HEK293T (cell line): ENCODE measurements around the gene PLXNA2.

Experiments
- CTCF ChIA-PET: fragments of 350-600 bp; formaldehyde crosslinking; extraction: SDS; loops from one replicate; lab custom pipeline; 2021; ENCODE audit warnings: antibody characterized with exemption, inconsistent platforms; lab: Yijun Ruan, JAX
- POLR2A ChIA-PET: fragments of 350-600 bp; formaldehyde crosslinking; extraction: SDS; loops from one replicate; lab custom pipeline; 2020; ENCODE audit warnings: antibody characterized with exemption, inconsistent platforms; lab: Yijun Ruan, JAX
- DNase-seq: peaks from one replicate; pipeline ENCODE4 v3.0.0; 2012; ENCODE audit warnings: mixed read lengths; ENCODE audit errors: extremely low spot score
- ARNT ChIP-seq: fragments of 450-650 bp; IDR thresholded peaks from 2 replicates; pipeline ENCODE4 v1.6.1; 2017; ENCODE audit warnings: mild to moderate bottlenecking
- BHLHE40 ChIP-seq: fragments of 450-650 bp; IDR thresholded peaks from 2 replicates; pipeline ENCODE4 v1.6.1; 2016; ENCODE audit warnings: mild to moderate bottlenecking, moderate library complexity, borderline replicate concordance
- CTBP1 ChIP-seq: fragments of 450-650 bp; IDR thresholded peaks from 2 replicates; pipeline ENCODE4 v1.6.1; 2016; ENCODE audit warnings: borderline replicate concordance
- ELF4 ChIP-seq: fragments of 450-650 bp; IDR thresholded peaks from 2 replicates; pipeline ENCODE4 v1.6.1; 2017; ENCODE audit warnings: antibody characterized with exemption
- FOXA1 ChIP-seq: fragments of 450-650 bp; IDR thresholded peaks from 2 replicates; pipeline ENCODE4 v1.6.1; 2016; ENCODE audit warnings: mild to moderate bottlenecking
- FOXK2 ChIP-seq: fragments of 450-650 bp; IDR thresholded peaks from 2 replicates; pipeline ENCODE4 v1.6.1; 2016; ENCODE audit warnings: mild to moderate bottlenecking
- FOXM1 ChIP-seq: fragments of 450-650 bp; IDR thresholded peaks from 2 replicates; pipeline ENCODE4 v1.6.1; 2017; ENCODE audit warnings: mild to moderate bottlenecking, borderline replicate concordance
- HDGF ChIP-seq: fragments of 450-650 bp; IDR thresholded peaks from 2 replicates; pipeline ENCODE4 v1.6.1; 2017; ENCODE audit warnings: antibody characterized with exemption, borderline replicate concordance
- L3MBTL2 ChIP-seq: fragments of 450-650 bp; conservative IDR thresholded peaks from 2 replicates; pipeline ENCODE4 v1.6.1; 2016; ENCODE audit warnings: mild to moderate bottlenecking
- LEF1 ChIP-seq: fragments of 450-650 bp; IDR thresholded peaks from 2 replicates; pipeline ENCODE4 v1.6.1; 2017; ENCODE audit warnings: mild to moderate bottlenecking, borderline replicate concordance
- NFRKB ChIP-seq: fragments of 450-650 bp; IDR thresholded peaks from 2 replicates; pipeline ENCODE4 v1.6.1; 2016; ENCODE audit warnings: mild to moderate bottlenecking, moderate library complexity
- PKNOX1 ChIP-seq: fragments of 450-650 bp; IDR thresholded peaks from 2 replicates; pipeline ENCODE4 v1.6.1; 2016
- SP1 ChIP-seq: fragments of 450-650 bp; IDR thresholded peaks from 2 replicates; pipeline ENCODE4 v1.6.1; 2017
- SUZ12 ChIP-seq: fragments of 450-650 bp; IDR thresholded peaks from 2 replicates; pipeline ENCODE4 v1.6.1; 2016; ENCODE audit warnings: mild to moderate bottlenecking
- TARDBP ChIP-seq: fragments of 450-650 bp; IDR thresholded peaks from 2 replicates; pipeline ENCODE4 v1.6.1; 2016
- ZNF384 ChIP-seq: fragments of 450-650 bp; IDR thresholded peaks from 2 replicates; pipeline ENCODE4 v1.6.1; 2016

PLXNA2 gene

GRCh38 chr1:208039536-208040332, 204.4 kb downstream of the PLXNA2 start:
- ChIA-PET POLR2A (no interaction called here), CTCF (no interaction called here)
- TF ChIP-seq L3MBTL2 (no peak), HDGF (no peak), FOXK2 (no peak), SP1 (no peak), FOXA1 (no peak), NFRKB (no peak), FOXM1 (no peak), CTBP1 (no peak), ZNF384 (no peak), PKNOX1 (no peak), SUZ12 (no peak), ELF4 (no peak)
- DNase-seq: no peak

DNA sequence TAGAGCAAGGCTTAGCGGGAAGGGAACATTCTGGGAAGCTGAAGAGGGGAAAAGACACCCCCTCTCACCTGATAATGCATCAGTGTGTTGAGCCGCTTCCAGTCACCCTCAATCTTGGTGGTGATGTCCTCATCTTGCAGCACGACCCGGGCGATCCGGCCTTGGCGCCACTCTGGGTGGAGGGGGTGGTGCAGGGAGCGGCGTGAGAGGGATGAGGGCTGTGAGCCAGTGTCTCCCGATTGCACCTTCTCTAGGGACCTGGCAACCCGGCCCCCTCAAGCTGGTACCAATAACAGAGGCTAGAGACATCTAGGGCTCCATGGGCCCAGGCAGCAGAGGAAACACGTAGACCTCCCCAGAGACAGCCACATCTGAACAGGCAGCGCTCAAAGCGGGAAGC, 205.9 kb downstream of the PLXNA2 start:
- DNase-seq: no peak
- CTCF ChIA-PET: no interaction called here
- POLR2A ChIA-PET: no interaction called here
- no peak for TF ChIP-seq ZNF384
- TF ChIP-seq CTBP1: no peak
- TF ChIP-seq PKNOX1: no peak

GRCh38 chr1:208036918-208037766, 207.0 kb downstream of the PLXNA2 start:
- POLR2A ChIA-PET: no interaction called here
- CTCF ChIA-PET: interaction anchor here (0.8 kb wide), 1 partner anchor 15 kb away, joined by 3 read pairs; no protein-coding TSS in a partner anchor
- no peak for DNase-seq
- TF ChIP-seq ARNT: no peak
- TF ChIP-seq ZNF384: no peak
- no peak for TF ChIP-seq L3MBTL2
- no peak for TF ChIP-seq BHLHE40
- TF ChIP-seq ELF4: no peak
- TF ChIP-seq LEF1: no peak
- no peak for TF ChIP-seq FOXA1
- no peak for TF ChIP-seq SUZ12

DNA sequence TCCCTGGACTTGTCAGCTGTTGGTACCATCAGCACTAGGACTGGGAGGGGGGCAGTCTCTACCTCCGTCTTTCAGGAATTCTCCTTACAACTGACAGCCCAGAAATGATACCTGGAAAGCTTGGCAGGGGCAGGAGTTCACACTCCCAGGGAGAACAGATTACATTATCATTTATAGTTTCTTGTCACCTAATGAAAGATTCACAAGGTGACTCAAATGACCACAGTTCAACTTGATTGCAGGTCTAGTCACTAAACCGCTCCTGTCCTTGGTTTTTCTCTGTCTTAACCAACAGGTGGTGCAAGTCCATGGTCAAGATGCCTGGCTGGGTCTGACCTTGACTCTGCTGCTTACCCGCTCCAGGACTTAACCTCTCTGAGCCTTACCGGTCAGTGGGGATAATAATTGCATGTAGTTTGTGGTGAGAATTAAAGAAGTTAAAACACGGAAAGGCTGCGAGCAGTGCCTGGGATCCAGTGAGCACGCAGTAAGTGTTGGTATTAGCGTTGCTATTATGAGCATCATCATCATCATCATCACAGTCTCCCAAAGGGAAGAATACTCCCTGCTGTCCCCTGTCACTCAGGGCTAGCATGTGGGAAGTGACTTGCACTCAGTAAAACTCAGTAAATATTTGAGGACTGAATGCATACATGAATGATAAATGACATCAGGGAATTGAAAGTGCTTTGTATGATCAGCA, 207.9 kb downstream of the PLXNA2 start:
- POLR2A ChIA-PET: no interaction called here
- CTCF ChIA-PET: interaction anchor here (0.8 kb wide), 1 partner anchor 14 kb away, joined by 3 read pairs; no protein-coding TSS in a partner anchor
- DNase-seq: peak; percentile 46
- TF ChIP-seq FOXM1 (no peak), ELF4 (no peak), SP1 (no peak), ARNT (no peak), SUZ12 (no peak), FOXA1 (no peak), TARDBP (no peak), ZNF384 (no peak), HDGF (no peak), BHLHE40 (no peak), PKNOX1 (no peak), CTBP1 (no peak), NFRKB (no peak), FOXK2 (no peak), L3MBTL2 (no peak), LEF1 (no peak)

DNA sequence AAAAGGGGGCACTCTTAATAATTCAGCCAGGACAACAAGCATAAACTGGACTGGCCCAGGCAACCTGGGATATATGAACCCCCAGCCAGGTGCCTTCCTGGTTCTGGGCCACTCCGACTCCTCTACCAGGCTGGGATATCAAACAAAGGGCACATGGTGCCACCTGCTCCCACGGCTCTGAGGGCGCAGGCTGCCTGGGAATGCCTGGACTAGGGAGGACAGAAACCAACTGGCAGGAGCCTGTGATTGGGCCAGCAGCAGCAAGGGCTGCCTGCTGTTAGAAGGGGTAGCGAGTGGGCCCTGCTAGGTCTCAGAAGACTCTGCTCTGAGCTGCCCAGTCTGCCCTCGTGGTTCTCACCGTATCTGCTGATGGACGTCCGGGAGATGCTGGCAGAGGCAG, 210.0 kb downstream of the PLXNA2 start:
- CTCF ChIA-PET: no interaction called here
- POLR2A ChIA-PET: no interaction called here
- TF ChIP-seq FOXA1 (no peak), SUZ12 (no peak), LEF1 (no peak), CTBP1 (no peak), HDGF (no peak), ARNT (no peak)
- no peak for DNase-seq

- TF ChIP-seq HDGF: no peak
- no peak for TF ChIP-seq PKNOX1
- TF ChIP-seq TARDBP: no peak
- TF ChIP-seq FOXA1: no peak
- no peak for TF ChIP-seq SP1
- TF ChIP-seq CTBP1: no peak
- TF ChIP-seq LEF1: no peak
- ChIA-PET CTCF (no interaction called here), POLR2A (no interaction called here)
- no peak for DNase-seq
Observed at GRCh38 chr1:208033236-208033635, 210.9 kb downstream of the PLXNA2 start.
